Stimulated activated CD4-positive, alpha-beta T cell treated with anti-CD3 and anti-CD28 coated beads, TNF-alpha, amount 100 ng/mL, for 48 hours (primary cell): ENCODE measurements around the gene DUS2.

ENCODE experiments used
- DNase-seq, 3 donors: peaks; one replicate each; pipeline ENCODE4 v3.0.0-alpha.2; 2020; ENCODE audit warnings: low read depth in 3 of 3

The DUS2 gene

GRCh38 chr16:68077866-68078700 lies 55.0 kb downstream of the DUS2 start:
- DNase-seq: no peak

DNA sequence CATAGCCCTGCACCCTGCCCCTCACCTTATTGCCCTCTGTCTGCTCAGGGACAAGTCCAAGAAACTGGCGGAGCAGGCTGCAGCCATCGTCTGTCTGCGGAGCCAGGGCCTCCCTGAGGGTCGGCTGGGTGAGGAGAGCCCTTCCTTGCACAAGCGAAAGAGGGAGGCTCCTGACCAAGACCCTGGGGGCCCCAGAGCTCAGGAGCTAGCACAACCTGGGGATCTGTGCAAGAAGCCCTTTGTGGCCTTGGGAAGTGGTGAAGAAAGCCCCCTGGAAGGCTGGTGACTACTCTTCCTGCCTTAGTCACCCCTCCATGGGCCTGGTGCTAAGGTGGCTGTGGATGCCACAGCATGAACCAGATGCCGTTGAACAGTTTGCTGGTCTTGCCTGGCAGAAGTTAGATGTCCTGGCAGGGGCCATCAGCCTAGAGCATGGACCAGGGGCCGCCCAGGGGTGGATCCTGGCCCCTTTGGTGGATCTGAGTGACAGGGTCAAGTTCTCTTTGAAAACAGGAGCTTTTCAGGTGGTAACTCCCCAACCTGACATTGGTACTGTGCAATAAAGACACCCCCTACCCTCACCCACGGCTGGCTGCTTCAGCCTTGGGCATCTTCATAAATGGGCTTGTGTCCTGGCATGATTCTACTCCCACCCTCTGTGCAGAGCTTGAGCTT lies 55.8 kb downstream of the DUS2 start:
- no peak for DNase-seq

DNA sequence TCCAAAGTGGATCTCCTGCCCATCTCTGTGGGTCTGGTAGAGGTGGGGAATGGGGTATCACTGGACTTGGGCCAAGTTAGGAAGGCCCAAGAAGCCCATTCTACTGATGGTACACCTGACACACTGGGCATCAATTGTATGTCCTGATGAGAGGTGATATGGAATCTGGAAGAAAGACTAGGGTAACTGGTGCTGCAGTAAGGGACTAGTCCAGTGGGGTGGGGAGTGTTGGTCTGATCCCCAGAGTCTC lies 56.2 kb downstream of the DUS2 start:
- DNase-seq: no peak

- peak; percentile 44 to 70 (median 62) for DNase-seq
Observed at GRCh38 chr16:68079626-68080344, 56.7 kb downstream of the DUS2 start.

GRCh38 chr16:68081861-68082628 lies 59.0 kb downstream of the DUS2 start:
- DNase-seq: no peak

GRCh38 chr16:68082629-68083238 lies 59.6 kb downstream of the DUS2 start:
- DNase-seq: no peak

GRCh38 chr16:68083239-68083781 lies 60.2 kb downstream of the DUS2 start:
- DNase-seq: no peak

GRCh38 chr16:68083861-68084503 lies 60.9 kb downstream of the DUS2 start:
- no peak for DNase-seq

DNA sequence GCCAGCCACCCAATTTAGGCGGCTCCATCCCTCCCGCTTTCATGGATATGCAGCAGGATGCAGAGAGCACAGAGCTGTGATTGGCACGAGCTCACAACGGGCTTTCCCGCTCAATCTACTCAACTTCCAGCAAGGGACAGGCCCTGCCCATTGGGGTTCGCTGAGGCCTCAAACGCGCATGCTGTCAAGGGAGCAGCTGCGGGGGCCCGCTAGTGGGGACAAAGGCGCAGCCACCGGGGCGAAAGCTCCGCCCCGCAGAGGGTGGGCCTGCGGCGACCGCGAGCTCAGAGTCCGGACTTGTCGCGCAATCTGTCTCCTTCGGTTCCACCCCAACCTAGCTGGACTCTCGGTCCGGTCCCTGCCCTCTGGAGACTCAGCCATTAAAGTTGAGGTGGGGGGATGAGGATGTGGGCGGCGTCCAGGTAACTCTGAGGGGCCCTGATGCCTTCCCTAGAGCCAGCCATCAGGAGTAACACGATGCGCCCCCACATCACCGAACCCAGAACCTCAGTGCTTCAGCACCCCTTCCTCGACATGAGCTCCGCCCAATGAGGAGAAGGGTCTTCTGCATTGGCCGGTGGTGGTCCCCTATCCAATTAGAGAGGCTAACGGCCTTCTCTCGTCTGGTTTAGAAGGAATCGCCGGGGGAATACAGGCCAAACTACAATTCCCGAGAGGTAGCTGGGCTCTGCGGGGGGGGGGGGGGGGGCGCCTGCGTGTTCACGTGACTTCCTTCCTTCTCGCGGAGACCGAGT lies 61.6 kb downstream of the DUS2 start:
- DNase-seq: peak; percentile 75 to 84 (median 83)

DNA sequence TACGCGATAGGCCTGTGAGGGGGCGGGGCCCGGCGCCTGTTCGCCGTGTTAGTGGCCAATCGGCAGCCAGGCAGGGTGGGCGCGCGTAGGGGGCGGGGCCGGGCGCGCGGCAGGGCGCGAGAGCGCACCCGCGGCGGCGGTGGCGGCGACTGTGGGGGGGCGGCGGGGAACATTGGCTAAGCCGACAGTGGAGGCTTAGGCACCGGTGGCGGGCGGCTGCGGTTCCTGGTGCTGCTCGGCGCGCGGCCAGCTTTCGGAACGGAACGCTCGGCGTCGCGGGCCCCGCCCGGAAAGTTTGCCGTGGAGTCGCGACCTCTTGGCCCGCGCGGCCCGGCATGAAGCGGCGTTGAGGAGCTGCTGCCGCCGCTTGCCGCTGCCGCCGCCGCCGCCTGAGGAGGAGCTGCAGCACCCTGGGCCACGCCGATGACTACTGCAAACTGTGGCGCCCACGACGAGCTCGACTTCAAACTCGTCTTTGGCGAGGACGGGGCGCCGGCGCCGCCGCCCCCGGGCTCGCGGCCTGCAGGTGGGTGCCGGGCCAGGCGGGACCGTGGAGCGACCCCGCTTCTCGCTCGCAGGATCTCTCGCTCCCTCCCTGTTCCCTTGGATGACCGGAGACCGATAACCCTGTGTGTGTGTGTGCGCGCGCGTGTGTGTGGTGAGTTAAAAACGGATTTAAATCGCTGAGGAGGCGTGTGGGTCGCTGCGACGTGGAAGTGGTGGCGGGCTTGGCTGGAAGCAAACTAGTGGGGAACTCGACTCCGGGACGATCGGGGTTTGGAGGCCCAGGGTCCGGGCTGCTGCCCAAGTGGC lies 62.4 kb downstream of the DUS2 start, which contains the start of gene NFATC3:
Gene NFATC3 (plus strand): TSS at position 112 of the 813 bp plus-strand sequence. CDS start 312 bp downstream, at position 424.
- DNase-seq: peak; percentile 98 to 99 (median 99)

DNA sequence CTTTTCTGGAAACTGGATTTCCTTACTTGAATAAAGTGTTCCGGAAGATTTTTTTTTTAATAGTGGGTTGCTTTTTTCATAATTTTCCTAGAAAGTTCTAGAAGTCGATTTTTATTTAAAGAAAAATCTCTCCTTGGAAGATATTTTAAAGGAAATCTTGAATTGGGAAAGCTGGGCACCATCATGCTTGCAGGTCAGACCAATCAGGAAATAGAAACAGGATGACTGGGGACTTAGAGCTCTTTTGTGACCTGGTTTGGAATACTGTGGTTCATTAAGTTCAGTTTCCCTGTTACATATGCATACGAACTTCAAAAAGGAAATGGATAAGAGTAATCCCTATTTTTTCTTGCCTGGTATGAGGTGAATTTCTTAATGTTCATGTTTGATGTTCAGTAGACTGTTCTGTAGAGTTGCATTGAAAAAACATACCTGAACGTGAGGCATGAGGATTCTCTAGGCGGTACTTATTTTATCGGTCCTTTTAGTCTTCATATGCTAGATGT lies 63.3 kb downstream of the DUS2 start:
- DNase-seq: no peak

- no peak for DNase-seq
Observed at GRCh38 chr16:68086860-68087268, 63.8 kb downstream of the DUS2 start.

DNA sequence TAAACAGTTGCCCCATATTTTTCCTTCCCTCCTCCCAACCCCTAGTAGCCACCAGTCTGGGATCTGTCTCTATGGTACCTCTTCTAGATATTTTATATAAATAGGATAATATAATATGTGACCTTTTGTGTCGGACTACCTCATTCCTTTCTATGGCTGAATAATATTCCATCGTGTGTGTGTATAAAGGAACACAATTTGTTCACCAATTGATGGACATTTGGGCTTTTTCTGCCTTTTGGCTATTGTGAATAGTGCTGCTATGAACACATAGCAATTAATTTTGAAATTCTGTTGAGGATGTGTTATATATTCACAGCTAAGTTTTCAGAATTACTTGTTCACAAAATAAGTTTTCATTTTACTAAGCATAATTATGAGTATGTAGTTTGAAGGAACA lies 64.6 kb downstream of the DUS2 start:
- DNase-seq: no peak

GRCh38 chr16:68088130-68088972 lies 65.3 kb downstream of the DUS2 start:
- DNase-seq: no peak

DNA sequence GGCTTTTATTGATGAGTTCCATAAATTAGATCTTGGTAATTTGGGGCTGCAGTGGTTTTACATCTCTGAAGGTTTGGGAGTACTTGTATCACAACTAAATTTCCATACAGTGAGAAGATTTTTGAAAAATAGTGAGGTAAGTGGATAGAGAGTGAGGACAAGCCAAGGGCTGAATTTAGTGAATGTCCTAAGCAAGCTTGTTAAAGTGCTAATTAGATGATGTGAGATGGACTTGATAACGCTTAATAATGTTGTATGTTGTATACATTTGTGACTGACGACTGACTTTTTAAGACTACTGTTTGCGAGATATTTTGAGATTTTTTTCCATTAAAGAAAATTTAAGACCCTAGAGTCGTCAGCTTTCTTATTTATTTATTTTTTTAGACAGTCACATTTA lies 66.0 kb downstream of the DUS2 start:
- no peak for DNase-seq

DNA sequence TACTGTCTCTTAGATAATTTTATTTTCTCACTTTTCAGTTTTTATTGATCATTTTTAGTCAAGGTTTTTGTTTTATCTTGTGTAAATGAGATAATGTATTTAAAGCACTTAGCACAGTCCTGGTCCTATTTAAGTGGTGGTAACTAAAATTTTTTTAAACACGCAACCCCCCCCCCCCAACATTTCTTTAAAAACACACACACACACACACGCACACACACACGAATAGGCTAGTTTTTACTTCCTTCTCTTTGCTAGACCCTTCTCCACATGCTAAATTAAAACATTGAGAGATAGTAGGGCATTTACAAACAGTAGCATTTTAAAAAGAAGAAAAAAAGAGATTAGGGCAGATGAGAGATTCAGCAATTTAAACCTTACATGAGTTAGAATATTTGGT lies 67.0 kb downstream of the DUS2 start:
- DNase-seq: no peak

- no peak for DNase-seq
Observed at GRCh38 chr16:68090533-68090932, 67.4 kb downstream of the DUS2 start.
